Mesothelial cell of epicardium (in vitro differentiated cells): ENCODE data around the gene SELENBP1. TPM values are rescaled to one million over a fixed set of nuclear protein-coding genes. Genes with fewer than 3 reads are reported as not detected.
A peak's percentile ranks its signal among the peaks of the same experiment; 100 is the strongest.

Experiments
- DNase-seq, 2 experiments: peaks; one replicate each; pipeline ENCODE4 v3.0.0; 2021; ENCODE audit warnings: low spot score in 2 of 2; ENCODE audit not compliant: unreplicated experiment in 2 of 2
- H3K27ac Mint-ChIP-seq: 2 replicates; pipeline ENCODE4 v1.8.0; 2021; ENCODE audit warnings: mixed read lengths
- H3K27me3 Mint-ChIP-seq: 2 replicates; pipeline ENCODE4 v1.8.0; 2021; ENCODE audit warnings: low read depth, mixed read lengths
- H3K36me3 Mint-ChIP-seq: 2 replicates; pipeline ENCODE4 v1.8.0; 2021; ENCODE audit warnings: mixed read lengths
- H3K4me1 Mint-ChIP-seq: 2 replicates; pipeline ENCODE4 v1.8.0; 2021; ENCODE audit warnings: mixed read lengths
- H3K4me3 Mint-ChIP-seq: 2 replicates; pipeline ENCODE4 v1.8.0; 2021; ENCODE audit warnings: mild to moderate bottlenecking, moderate library complexity, mixed read lengths
- H3K9me3 Mint-ChIP-seq: 2 replicates; pipeline ENCODE4 v1.8.0; 2021; ENCODE audit warnings: mixed read lengths
- CTCF ChIP-seq: fragments of 200-600 bp; sonication (generic); IDR thresholded peaks from one replicate; pipeline ENCODE4 v1.5.0; 2021; ENCODE audit warnings: antibody characterized with exemption; ENCODE audit not compliant: unreplicated experiment
- total RNA-seq: library from RNA; stranded (reverse); gene quantifications from 3 replicates; pipeline ENCODE4 v1.2.1, GENCODE V29; 2021

SELENBP1 gene
- total RNA-seq, 1 donor from 2014 or later, result 58.5 TPM

- H3K27ac Mint-ChIP-seq, result peak overlapping the region; percentile 82
- H3K4me3 Mint-ChIP-seq, result peak overlapping the region; percentile 74
- H3K36me3 Mint-ChIP-seq, result peaks cover 5% of the 10 kb centered on the region
- no peak for TF ChIP-seq CTCF
- peaks cover 33% of the 10 kb centered on the region for H3K4me1 Mint-ChIP-seq
- no peaks in the 10 kb centered on the region for H3K9me3 Mint-ChIP-seq
- no peak for DNase-seq
- H3K27me3 Mint-ChIP-seq, result no peaks in the 10 kb centered on the region
These were observed 991 bp downstream of the SELENBP1 start for GRCh38 chr1:151371370-151372057.

- H3K4me1 Mint-ChIP-seq, result peaks cover 33% of the 10 kb centered on the region
- H3K27me3 Mint-ChIP-seq, result no peaks in the 10 kb centered on the region
- TF ChIP-seq CTCF, result no peak
- H3K4me3 Mint-ChIP-seq, result peak overlapping the region; percentile 33
- no peaks in the 10 kb centered on the region for H3K9me3 Mint-ChIP-seq
- no peak for DNase-seq
- peaks cover 13% of the 10 kb centered on the region for H3K36me3 Mint-ChIP-seq
- H3K27ac Mint-ChIP-seq, result peak overlapping the region; percentile 16
These were observed 2.1 kb downstream of the SELENBP1 start for GRCh38 chr1:151370211-151370911.

GRCh38 chr1:151369621-151370048, 2.9 kb downstream of the SELENBP1 start:
- H3K4me1 Mint-ChIP-seq, result peaks cover 33% of the 10 kb centered on the region
- peaks cover 15% of the 10 kb centered on the region for H3K36me3 Mint-ChIP-seq

GRCh38 chr1:151369302-151369610, 3.2 kb downstream of the SELENBP1 start:
- no peak overlapping the region for H3K4me3 Mint-ChIP-seq
- H3K9me3 Mint-ChIP-seq, result peaks cover under 1% of the 10 kb centered on the region
- H3K27me3 Mint-ChIP-seq, result no peaks in the 10 kb centered on the region
- no peak for DNase-seq
- peaks cover 17% of the 10 kb centered on the region for H3K36me3 Mint-ChIP-seq
- H3K4me1 Mint-ChIP-seq, result peaks cover 33% of the 10 kb centered on the region
- TF ChIP-seq CTCF, result no peak
- no peak overlapping the region for H3K27ac Mint-ChIP-seq

More at GRCh38 chr1:151369621-151370048, 2.9 kb downstream of the SELENBP1 start:
- no peak overlapping the region for H3K27ac Mint-ChIP-seq
- no peak for TF ChIP-seq CTCF
- no peak for DNase-seq
- H3K9me3 Mint-ChIP-seq, result no peaks in the 10 kb centered on the region
- no peak overlapping the region for H3K4me3 Mint-ChIP-seq
- no peaks in the 10 kb centered on the region for H3K27me3 Mint-ChIP-seq

GRCh38 chr1:151368393-151369301, 3.9 kb downstream of the SELENBP1 start:
- no peaks in the 10 kb centered on the region for H3K27me3 Mint-ChIP-seq

More at GRCh38 chr1:151368393-151369301, 3.9 kb downstream of the SELENBP1 start:
- H3K4me1 Mint-ChIP-seq, result peaks cover 33% of the 10 kb centered on the region
- peaks cover 23% of the 10 kb centered on the region for H3K36me3 Mint-ChIP-seq
- no peak overlapping the region for H3K4me3 Mint-ChIP-seq
- H3K9me3 Mint-ChIP-seq, result peaks cover 6% of the 10 kb centered on the region
- H3K27ac Mint-ChIP-seq, result no peak overlapping the region
- TF ChIP-seq CTCF, result no peak
- no peak for DNase-seq
